Fibroblast of pulmonary artery (primary cell): Measurements from ENCODE around the gene NTRK2.

Experiments used
- DNase-seq: peaks from one replicate; pipeline ENCODE4 v3.0.0-alpha.2; 2010; ENCODE audit warnings: low read depth
- H3K4me3 ChIP-seq: replicated peaks from 2 replicates; pipeline ENCODE4 v1.5.1; 2011; ENCODE audit warnings: low read depth, mild to moderate bottlenecking, control low read depth, low read length, moderate library complexity
- CTCF ChIP-seq: IDR thresholded peaks from 2 replicates; pipeline ENCODE4 v1.5.1; 2011; ENCODE audit warnings: mild to moderate bottlenecking, control low read depth, low read length, inconsistent platforms; ENCODE audit errors: missing control alignments

Gene NTRK2

GRCh38 chr9:84919440-84919839, 249.9 kb downstream of the NTRK2 start:
- no peak for TF ChIP-seq CTCF
- no peak overlapping the region for H3K4me3 ChIP-seq
- DNase-seq: no peak

- no peak for DNase-seq
- no peak overlapping the region for H3K4me3 ChIP-seq
- TF ChIP-seq CTCF: no peak
These were observed 251.6 kb downstream of the NTRK2 start for GRCh38 chr9:84921175-84921574.

- H3K4me3 ChIP-seq: no peak overlapping the region
- no peak for DNase-seq
- no peak for TF ChIP-seq CTCF
These were observed 252.5 kb downstream of the NTRK2 start for GRCh38 chr9:84922051-84922450.

- no peak for TF ChIP-seq CTCF
- H3K4me3 ChIP-seq: no peak overlapping the region
- no peak for DNase-seq
These were observed 254.7 kb downstream of the NTRK2 start for GRCh38 chr9:84924266-84924665.

GRCh38 chr9:84925225-84925872, 255.8 kb downstream of the NTRK2 start:
- no peak overlapping the region for H3K4me3 ChIP-seq
- TF ChIP-seq CTCF: no peak
- no peak for DNase-seq

- no peak for DNase-seq
- no peak overlapping the region for H3K4me3 ChIP-seq
- no peak for TF ChIP-seq CTCF
These were observed 257.3 kb downstream of the NTRK2 start for GRCh38 chr9:84926793-84927192.

- no peak overlapping the region for H3K4me3 ChIP-seq
- TF ChIP-seq CTCF: no peak
- no peak for DNase-seq
These were observed 258.9 kb downstream of the NTRK2 start for GRCh38 chr9:84928419-84928818.
